ENCODE results near the gene B4GALT5. TPM values are rescaled to one million over a fixed set of nuclear protein-coding genes. Genes with fewer than 3 reads are reported as not detected.

B4GALT5 gene
- total RNA-seq, 1 donor from 2014 or later: 46.1 TPM

DNA sequence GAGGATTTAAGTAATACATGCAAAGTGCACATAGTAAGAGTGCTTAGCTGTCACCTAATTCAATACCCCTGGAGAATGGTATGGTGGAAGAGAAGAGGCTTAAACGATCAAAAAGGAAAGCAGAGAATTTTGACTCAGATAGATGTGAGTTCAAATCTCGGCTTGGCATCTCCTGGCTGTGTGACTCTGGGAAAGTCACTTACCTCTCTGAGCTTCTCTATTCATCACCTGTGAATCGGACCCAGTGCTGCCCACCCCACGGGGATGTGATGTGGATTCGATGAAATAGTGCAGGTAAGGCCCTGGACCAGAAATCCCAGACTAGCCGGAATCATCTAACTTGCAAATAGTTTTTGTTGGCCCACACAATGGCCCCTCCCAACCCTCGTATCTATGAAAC lies 1.8 kb upstream of the B4GALT5 start:
- Histone ChIP-seq H3K4me1 (peaks cover 23% of the 10 kb centered on the region), H3K9me3 (no peaks in the 10 kb centered on the region), H3K27ac (no peak overlapping the region), H3K4me3 (no peak overlapping the region), H3K36me3 (no peaks in the 10 kb centered on the region), H3K27me3 (no peaks in the 10 kb centered on the region)
- TF ChIP-seq, protein P1, sequence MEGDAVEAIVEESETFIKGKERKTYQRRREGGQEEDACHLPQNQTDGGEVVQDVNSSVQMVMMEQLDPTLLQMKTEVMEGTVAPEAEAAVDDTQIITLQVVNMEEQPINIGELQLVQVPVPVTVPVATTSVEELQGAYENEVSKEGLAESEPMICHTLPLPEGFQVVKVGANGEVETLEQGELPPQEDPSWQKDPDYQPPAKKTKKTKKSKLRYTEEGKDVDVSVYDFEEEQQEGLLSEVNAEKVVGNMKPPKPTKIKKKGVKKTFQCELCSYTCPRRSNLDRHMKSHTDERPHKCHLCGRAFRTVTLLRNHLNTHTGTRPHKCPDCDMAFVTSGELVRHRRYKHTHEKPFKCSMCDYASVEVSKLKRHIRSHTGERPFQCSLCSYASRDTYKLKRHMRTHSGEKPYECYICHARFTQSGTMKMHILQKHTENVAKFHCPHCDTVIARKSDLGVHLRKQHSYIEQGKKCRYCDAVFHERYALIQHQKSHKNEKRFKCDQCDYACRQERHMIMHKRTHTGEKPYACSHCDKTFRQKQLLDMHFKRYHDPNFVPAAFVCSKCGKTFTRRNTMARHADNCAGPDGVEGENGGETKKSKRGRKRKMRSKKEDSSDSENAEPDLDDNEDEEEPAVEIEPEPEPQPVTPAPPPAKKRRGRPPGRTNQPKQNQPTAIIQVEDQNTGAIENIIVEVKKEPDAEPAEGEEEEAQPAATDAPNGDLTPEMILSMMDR (IDR thresholded peaks at IDR 0.05): no peak
- no peak for DNase-seq
- intact Hi-C loops (cut with DNase I): no loop called here
- no peak for ATAC-seq

DNA sequence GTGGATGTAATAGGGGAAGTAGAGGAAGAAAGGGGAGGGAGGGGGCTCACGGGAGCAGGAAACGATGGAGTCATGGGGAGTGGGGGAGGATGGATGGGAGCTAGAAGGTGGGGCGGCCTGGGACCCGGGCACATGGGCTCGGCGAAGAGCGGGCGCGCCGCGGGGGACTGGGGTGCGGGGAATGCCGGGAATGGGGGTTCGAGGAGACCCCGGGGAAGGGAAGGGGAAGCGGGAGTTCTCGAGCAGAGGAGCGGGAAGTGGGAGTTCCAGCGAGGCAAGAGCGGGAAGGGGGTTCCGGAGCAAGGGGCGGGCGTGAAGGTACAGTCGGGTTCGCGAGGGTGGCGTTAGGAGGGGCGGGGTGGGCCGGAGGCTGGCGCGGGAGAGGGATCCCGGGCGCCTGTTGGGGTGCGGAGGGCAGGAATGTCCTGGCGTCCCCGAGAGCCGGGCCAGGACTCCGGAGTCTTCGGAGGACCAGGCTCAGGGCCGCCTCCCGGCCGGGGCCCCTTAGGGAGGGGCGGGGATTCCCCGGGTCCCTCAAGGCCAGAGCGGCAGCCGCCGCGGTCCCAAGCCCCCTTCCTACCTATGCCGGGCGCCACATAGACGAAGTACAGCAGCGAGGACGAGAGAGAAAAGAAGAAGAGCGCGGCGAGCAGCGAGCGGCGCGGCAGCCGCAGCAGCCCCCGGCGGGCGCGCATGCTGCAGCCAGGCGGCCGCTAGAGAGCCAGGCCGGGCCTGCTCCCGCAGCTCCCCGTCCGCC lies 504 bp downstream of the B4GALT5 start:
- Histone ChIP-seq H3K4me1 (peaks cover 34% of the 10 kb centered on the region), H3K27me3 (no peaks in the 10 kb centered on the region), H3K9me3 (no peaks in the 10 kb centered on the region), H3K36me3 (no peaks in the 10 kb centered on the region), H3K4me3 (peak overlapping the region; percentile 91), H3K27ac (peak overlapping the region; percentile 95)
- TF ChIP-seq, protein P1 (IDR thresholded peaks at IDR 0.05): no peak
- ATAC-seq: peak; percentile 71
- intact Hi-C loops (cut with DNase I): no loop called here
- DNase-seq: peak; percentile 78

DNA sequence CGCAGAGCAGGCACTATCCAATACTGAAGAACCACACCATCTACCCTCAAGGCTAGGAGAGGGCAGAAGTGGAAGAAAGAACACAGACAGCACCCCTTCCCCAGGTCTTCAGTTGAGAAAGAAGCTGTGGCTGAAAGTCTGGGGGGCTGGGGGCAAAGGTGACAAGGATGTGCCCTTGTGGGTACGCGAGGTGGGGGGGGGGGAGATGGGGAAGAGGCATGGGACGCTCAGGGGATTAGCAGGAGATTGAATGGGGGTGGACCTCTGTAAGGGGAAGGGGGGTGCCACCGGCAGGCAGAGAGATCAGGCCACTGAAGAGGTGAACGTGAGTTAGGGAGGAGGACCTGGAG lies 1.1 kb downstream of the B4GALT5 start:
- H3K4me1 ChIP-seq: peaks cover 35% of the 10 kb centered on the region
- DNase-seq (no peak), ATAC-seq (no peak)
- TF ChIP-seq, protein P1 (IDR thresholded peaks at IDR 0.05): no peak
- H3K27me3 ChIP-seq: no peaks in the 10 kb centered on the region
- intact Hi-C loops (cut with DNase I): no loop called here
- H3K36me3 ChIP-seq: no peaks in the 10 kb centered on the region
- peak overlapping the region; percentile 95 for H3K27ac ChIP-seq
- H3K4me3 ChIP-seq: peak overlapping the region; percentile 91
- H3K9me3 ChIP-seq: no peaks in the 10 kb centered on the region

DNA sequence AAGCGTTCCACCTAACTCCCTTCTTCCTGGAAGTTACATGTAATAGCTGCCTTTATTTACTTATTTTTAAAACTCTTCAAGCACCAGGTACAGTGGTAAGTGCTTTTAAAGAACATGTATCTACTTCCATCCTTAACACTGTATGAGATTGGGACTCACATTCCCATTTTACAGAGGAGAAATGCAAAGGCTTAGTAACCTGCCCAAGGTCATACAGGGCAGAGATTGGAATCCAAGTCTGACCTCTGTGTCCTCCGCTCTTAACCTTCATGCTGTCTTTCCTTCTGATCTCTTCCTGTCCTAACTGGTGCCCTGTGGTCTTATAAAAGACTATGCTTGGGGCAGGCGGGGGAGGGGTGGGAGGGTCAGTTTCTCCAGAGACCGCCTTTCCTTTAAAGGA lies 1.6 kb downstream of the B4GALT5 start:
- TF ChIP-seq, protein P1 (IDR thresholded peaks at IDR 0.05): no peak
- H3K4me3 ChIP-seq: peak overlapping the region; percentile 91
- DNase-seq (no peak), ATAC-seq (no peak)
- H3K27me3 ChIP-seq: no peaks in the 10 kb centered on the region
- H3K9me3 ChIP-seq: no peaks in the 10 kb centered on the region
- intact Hi-C loops (cut with DNase I): no loop called here
- H3K36me3 ChIP-seq: no peaks in the 10 kb centered on the region
- peak overlapping the region; percentile 7 for H3K27ac ChIP-seq
- H3K4me1 ChIP-seq: peaks cover 40% of the 10 kb centered on the region

DNA sequence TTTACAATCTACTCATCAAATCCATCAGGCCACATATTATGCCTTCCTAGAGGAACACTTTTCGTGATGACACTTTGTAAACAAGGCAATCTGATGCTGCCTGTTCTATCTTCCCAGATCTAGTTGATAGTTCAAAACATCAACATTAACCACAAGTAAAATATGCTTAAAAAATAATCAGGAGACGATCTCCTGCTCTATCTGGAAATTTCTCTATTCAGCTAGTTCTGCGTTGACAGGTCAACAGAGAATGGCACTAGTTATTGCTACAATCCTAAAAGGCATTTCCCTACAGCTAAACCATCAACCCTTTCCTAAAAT lies 2.1 kb downstream of the B4GALT5 start:
- DNase-seq: no peak
- TF ChIP-seq, protein P1 (IDR thresholded peaks at IDR 0.05): no peak
- Histone ChIP-seq H3K4me1 (peaks cover 45% of the 10 kb centered on the region), H3K27me3 (no peaks in the 10 kb centered on the region), H3K4me3 (peak overlapping the region; percentile 91), H3K27ac (peak overlapping the region; percentile 7), H3K36me3 (no peaks in the 10 kb centered on the region), H3K9me3 (no peaks in the 10 kb centered on the region)
- intact Hi-C loops (cut with DNase I): no loop called here
- ATAC-seq: no peak
